Measurements from ENCODE around the gene IRF2BP2.
"Not testable (repeated sequence)": the region's sequence is repeated elsewhere in the genome, so short reads cannot be mapped to it uniquely, and the experiment has no call there.

Gene IRF2BP2

DNA sequence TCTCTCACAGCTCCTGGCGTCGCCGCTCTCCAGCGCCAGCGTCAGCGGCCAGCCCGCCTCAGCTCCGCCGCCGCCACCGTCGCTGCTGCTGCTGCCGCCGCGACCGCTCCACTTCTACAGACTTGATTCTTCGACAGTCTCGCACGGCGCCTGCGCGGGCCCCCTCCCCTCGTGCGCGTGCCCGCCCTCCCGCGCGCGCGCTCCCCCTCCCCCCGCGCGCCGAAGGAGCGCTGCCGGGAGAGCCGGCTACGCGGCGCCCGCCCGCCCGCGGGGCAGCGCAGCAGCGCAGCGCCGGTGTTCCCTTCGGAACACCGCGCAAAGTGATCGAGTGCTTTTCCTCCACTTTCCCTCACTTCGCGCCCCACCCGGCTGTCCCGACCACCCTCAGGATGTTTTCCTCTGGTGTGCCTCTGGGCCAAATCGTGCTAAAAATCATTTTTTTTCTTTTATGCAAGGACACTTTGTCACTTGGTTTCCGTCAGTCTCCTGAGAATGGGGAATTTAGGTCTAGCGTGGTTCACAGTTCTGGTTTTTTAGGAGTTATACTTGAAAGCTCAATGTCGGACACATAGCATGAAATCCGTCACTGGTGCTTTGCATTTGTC, at the start of gene IRF2BP2:
Gene IRF2BP2 (minus strand): TSS at position 118 of the 605 bp plus-strand sequence. CDS start 684 bp downstream, outside the sequence.
- peak; percentile 48 for DNase-seq

- no peak for DNase-seq
These were observed 49.6 kb upstream of the IRF2BP2 start for GRCh38 chr1:234659538-234659937.

- DNase-seq, result no peak
These were observed 48.2 kb upstream of the IRF2BP2 start for GRCh38 chr1:234658138-234658537.

GRCh38 chr1:234656944-234657654, 47.1 kb upstream of the IRF2BP2 start:
- DNase-seq, result no peak

DNA sequence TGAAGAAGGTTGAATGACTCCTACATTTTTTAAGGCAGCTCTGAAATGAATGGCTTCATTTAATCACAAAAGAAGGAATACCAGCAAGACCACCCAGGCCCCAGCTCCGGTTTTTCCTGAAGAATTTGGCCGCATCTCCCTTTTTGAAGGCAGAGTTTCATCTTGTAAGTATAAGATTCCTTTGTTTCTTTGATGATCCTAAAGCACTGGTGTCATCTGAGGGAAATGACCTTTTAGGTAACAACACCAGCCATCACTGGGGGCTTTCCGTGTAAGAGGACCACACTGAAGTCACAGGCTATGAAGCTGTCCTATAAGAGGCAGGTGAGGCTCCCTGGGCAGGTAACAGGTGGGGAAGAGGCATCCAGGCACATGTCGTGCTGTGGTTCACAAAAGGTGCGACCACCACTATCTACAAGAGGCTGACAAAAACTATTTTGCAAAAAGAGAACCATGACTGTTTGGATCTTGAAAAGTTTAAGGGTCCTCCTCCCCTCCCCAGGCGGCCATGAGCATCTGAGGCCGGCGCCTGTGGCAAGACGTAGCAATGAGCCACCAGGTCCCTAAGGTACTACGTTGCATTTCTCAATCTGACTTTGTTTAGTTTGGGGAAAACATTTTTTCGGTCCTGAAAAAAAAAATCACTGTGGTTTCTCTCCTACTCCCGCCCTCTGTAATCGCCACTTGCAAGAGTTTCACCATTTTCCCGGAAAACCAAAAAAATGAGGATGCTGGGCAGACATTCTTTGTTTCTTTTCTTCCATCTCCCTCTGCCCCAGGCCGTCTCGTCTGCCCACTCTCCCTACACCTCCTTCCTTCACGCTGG, 46.3 kb upstream of the IRF2BP2 start:
- DNase-seq, result no peak

DNA sequence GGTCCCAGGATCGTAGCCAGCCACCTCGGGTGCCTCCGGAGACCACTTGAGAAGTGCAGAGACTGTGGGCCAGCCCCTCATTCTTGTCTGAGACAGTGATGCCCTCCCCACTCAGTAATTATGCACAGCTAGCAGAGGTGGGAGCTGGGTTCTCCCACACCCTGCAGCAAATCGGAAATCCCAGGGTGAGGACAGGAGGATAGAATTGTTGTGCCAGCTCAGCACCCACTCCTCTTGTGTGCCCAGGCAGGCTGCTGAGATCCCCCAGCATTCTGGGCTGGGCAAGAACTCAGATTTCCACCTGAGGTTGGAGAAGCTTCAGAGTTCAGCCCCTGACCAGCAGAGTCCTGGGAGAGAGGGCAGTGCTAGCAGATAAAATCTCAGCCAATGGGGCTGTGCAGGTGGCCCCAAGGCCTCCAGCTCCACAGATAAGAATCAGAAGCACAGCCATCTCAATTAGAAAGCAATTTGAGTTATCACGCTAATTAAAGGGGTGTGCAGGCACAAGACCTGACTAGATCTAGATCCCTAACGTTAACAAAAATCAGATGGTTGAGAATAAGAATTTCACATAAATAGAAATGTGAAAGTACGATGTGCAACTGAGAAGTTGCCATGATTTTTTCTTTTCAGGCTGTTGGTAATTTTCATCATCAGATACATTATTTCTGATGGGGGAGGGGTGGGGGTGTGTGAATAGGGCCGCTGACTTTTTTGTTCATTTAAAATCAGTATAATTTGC, 45.5 kb upstream of the IRF2BP2 start:
- DNase-seq, result no peak

- DNase-seq, result no peak
These were observed 44.2 kb upstream of the IRF2BP2 start for GRCh38 chr1:234654002-234654733.

- no peak for DNase-seq
These were observed 39.6 kb upstream of the IRF2BP2 start for GRCh38 chr1:234649432-234650081.

DNA sequence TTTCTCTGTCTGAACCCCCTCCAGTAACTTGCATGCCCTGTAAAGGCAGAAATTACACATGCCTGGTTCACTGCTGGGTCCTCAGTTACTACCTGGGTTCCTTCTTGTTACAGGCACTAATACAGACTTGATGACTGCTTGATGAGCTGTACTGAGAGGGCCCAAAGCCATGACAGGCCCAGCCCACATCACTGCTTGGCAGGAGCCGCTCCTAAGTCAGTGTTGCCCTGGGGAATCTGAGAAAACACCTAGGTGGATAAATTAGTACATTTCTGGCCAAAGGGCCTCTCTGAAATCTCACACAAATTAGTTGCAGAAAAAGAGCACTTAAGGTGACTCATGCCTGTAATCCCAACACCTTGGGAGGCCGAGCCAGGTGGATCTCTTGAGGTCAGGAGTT, 37.8 kb upstream of the IRF2BP2 start:
- DNase-seq, result no peak

GRCh38 chr1:234647245-234647644, 37.3 kb upstream of the IRF2BP2 start:
- peak; percentile 29 for DNase-seq

- DNase-seq, result no peak
These were observed 36.0 kb upstream of the IRF2BP2 start for GRCh38 chr1:234645964-234646363.

- no peak for DNase-seq
These were observed 35.5 kb upstream of the IRF2BP2 start for GRCh38 chr1:234645474-234645953.

DNA sequence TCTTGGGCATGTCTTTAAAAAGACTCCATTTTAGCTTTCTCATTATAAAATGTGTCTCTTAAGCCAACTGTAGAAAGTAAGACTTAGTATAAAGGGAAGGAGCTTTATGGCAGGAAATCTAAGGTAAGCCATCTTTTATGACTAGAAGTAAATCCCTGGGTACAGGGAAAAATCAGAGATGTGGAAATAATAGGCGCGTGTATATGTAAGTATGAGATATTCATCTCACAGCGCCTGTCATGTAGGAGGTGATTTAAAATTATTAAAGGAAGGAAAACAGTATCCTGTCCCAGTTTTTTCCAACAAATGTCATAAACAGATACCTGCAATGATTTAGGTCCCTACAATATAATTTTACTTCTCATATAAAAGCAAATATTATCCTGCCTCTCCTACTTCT, 35.0 kb upstream of the IRF2BP2 start:
- no peak for DNase-seq

DNA sequence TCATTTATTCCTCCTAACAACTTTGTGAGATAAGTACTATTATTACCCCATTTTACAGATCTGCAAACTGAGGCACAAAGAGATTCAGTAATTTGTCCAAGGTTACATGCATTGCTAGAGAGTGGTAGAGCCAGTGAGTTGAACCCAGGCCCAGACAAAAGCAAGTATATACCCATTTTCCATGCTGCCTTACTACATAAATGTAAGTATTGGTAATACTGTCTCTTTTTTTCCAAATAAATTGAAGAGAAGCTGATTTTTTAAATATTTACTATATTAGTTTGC, 33.8 kb upstream of the IRF2BP2 start:
- no peak for DNase-seq

GRCh38 chr1:234643111-234643849, 33.3 kb upstream of the IRF2BP2 start:
- DNase-seq, result no peak

GRCh38 chr1:234642428-234642827, 32.5 kb upstream of the IRF2BP2 start:
- no peak for DNase-seq

DNA sequence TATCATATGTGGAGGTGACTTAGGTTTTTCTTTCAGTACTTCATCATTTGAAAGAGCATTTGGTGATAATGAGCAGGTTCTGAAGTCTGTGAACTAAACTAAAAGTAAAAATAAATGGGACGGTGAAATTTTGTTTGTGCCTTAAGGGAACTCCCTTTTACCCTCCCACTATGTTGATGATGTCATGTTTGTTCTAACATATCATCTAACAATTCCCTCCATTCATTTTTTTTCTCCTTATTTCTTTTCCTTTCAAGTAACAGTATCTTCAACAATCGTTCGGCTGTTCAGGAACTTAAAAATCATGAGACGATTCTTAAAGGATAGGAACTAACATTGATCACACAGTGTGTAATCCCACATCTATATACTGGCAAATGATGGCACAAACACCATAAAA, 30.0 kb upstream of the IRF2BP2 start:
- DNase-seq, result no peak

DNA sequence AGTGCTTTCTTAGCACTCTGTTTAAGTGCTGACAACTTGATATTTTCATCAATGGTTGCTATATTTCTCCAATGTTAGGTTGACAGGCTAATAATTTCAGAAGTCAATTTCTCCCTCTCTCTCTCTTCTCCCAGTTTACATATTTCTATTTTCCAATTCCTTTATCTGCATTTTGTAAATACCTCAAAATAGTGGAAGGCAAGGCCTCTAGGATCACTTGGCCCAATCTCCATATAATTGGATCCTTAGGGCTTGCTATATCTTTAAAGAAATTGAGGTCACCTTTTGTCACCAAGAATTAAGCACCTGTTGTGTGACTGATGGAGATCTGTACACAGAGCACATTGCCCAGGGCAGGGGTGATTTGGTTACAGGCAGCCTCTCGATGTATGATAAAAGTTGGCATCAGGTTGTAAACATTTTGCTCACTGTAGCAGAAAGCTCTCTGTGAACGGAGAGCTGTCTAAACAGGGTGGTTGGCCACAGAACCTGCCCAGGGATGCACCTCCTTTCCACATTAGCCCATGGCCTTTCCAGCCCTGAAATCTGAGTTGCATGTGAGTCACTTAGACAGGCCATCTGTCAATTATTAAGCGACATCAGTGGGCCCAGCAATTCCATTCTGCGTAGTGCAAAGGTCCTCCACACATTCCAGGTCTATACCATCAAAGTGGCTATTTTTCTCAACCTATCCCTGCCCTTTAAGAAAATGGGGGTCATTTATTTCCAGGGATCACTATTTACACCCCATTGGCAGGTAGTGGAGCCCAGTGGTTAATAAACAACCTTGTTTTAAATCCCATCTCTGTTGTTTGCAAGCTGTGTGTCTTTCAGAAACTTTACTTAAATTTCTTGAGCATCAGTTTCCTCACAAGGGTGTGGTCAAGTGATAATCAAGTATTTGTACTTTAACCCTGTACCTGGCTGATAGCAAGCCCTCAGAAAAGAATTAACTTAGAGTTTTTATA, 29.1 kb upstream of the IRF2BP2 start:
- no peak for DNase-seq

GRCh38 chr1:234634922-234635321, 24.9 kb upstream of the IRF2BP2 start:
- DNase-seq, result not testable (repeated sequence)

GRCh38 chr1:234634387-234634786, 24.4 kb upstream of the IRF2BP2 start:
- DNase-seq, result no peak

All from NCI-H748 treated with DMSO at 0.1 percent for 48 hours (cell line).